HuH-7.5 (cell line): Measurements from ENCODE around the gene MUC3A.
"Not testable (repeated sequence)": the region's sequence is repeated elsewhere in the genome, so short reads cannot be mapped to it uniquely, and the experiment has no call there.

Experiments
- DNase-seq: peaks from one replicate; pipeline ENCODE4 v3.0.0; 2011; ENCODE audit warnings: low spot score

The MUC3A gene

GRCh38 chr7:100949227-100949932 is at the start of gene MUC3A:
Gene MUC3A, plus strand, starts transcription at chr7:100949534. Its CDS starts 91 bp downstream, at chr7:100949625.
- no peak for DNase-seq

GRCh38 chr7:100900978-100901377 is 48.4 kb upstream of the MUC3A start:
- no peak for DNase-seq

- no peak for DNase-seq
Measured at GRCh38 chr7:100901921-100902332, 47.4 kb upstream of the MUC3A start.

- DNase-seq = no peak
Measured at GRCh38 chr7:100902638-100903037, 46.7 kb upstream of the MUC3A start.

- no peak for DNase-seq
Measured at GRCh38 chr7:100908512-100908911, 40.8 kb upstream of the MUC3A start.

GRCh38 chr7:100910443-100910842 is 38.9 kb upstream of the MUC3A start:
- DNase-seq = not testable (repeated sequence)

- DNase-seq = no peak
Measured at GRCh38 chr7:100911484-100911883, 37.9 kb upstream of the MUC3A start.

- DNase-seq = no peak
Measured at GRCh38 chr7:100914208-100914878, 35.0 kb upstream of the MUC3A start.

GRCh38 chr7:100914879-100915447 is 34.4 kb upstream of the MUC3A start:
- no peak for DNase-seq

GRCh38 chr7:100919335-100919734 is 30.0 kb upstream of the MUC3A start:
- not testable (repeated sequence) for DNase-seq

GRCh38 chr7:100919779-100920437 is 29.4 kb upstream of the MUC3A start:
- not testable (repeated sequence) for DNase-seq

- DNase-seq = no peak
Measured at GRCh38 chr7:100921039-100921438, 28.3 kb upstream of the MUC3A start.

GRCh38 chr7:100923616-100924015 is 25.7 kb upstream of the MUC3A start:
- DNase-seq = not testable (repeated sequence)

- no peak for DNase-seq
Measured at GRCh38 chr7:100929808-100930174, 19.5 kb upstream of the MUC3A start.

- no peak for DNase-seq
Measured at GRCh38 chr7:100933734-100934133, 15.6 kb upstream of the MUC3A start.

GRCh38 chr7:100935381-100935780 is 14.0 kb upstream of the MUC3A start:
- not testable (repeated sequence) for DNase-seq

- not testable (repeated sequence) for DNase-seq
Measured at GRCh38 chr7:100936167-100936566, 13.2 kb upstream of the MUC3A start.

- no peak for DNase-seq
Measured at GRCh38 chr7:100942045-100942774, 7.1 kb upstream of the MUC3A start.

- DNase-seq = no peak
Measured at GRCh38 chr7:100943693-100944092, 5.6 kb upstream of the MUC3A start.

GRCh38 chr7:100944138-100944537 is 5.2 kb upstream of the MUC3A start:
- no peak for DNase-seq

- DNase-seq = no peak
Measured at GRCh38 chr7:100946111-100946510, 3.2 kb upstream of the MUC3A start.

- no peak for DNase-seq
Measured at GRCh38 chr7:100946766-100947365, 2.5 kb upstream of the MUC3A start.
